Fibroblast of skin of left quadriceps (primary cell): ENCODE data around the gene TTC23.

Experiments
- DNase-seq, 2 experiments: peaks; one replicate each; pipeline ENCODE4 v3.0.0-alpha.2; 2013; ENCODE audit warnings: low read depth in 2 of 2

Gene TTC23

GRCh38 chr15:99249270-99249841 is at the start of gene TTC23:
Gene TTC23 (minus strand): TSS chr15:99249581. CDS start chr15:99228712, 20,869 bp downstream.
- DNase-seq, result peak; percentile 80 to 82

- no peak for DNase-seq
These were observed 47.0 kb upstream of the TTC23 start for GRCh38 chr15:99296386-99296785.

GRCh38 chr15:99295840-99296239 is 46.5 kb upstream of the TTC23 start:
- no peak for DNase-seq

GRCh38 chr15:99291643-99292042 is 42.3 kb upstream of the TTC23 start:
- DNase-seq, result no peak

- DNase-seq, result no peak
These were observed 34.3 kb upstream of the TTC23 start for GRCh38 chr15:99283717-99284116.

GRCh38 chr15:99282586-99282985 is 33.2 kb upstream of the TTC23 start:
- DNase-seq, result no peak

GRCh38 chr15:99282121-99282520 is 32.7 kb upstream of the TTC23 start:
- DNase-seq, result no peak

- DNase-seq, result no peak
These were observed 30.4 kb upstream of the TTC23 start for GRCh38 chr15:99279827-99280226.

GRCh38 chr15:99279290-99279689 is 29.9 kb upstream of the TTC23 start:
- DNase-seq, result no peak

GRCh38 chr15:99275525-99276128 is 26.2 kb upstream of the TTC23 start:
- DNase-seq, result no peak

- DNase-seq, result no peak
These were observed 25.7 kb upstream of the TTC23 start for GRCh38 chr15:99275061-99275460.

GRCh38 chr15:99273801-99274200 is 24.4 kb upstream of the TTC23 start:
- DNase-seq, result no peak

GRCh38 chr15:99268431-99268830 is 19.1 kb upstream of the TTC23 start:
- no peak for DNase-seq

GRCh38 chr15:99267957-99268356 is 18.6 kb upstream of the TTC23 start:
- DNase-seq, result no peak

GRCh38 chr15:99265541-99266070 is 16.2 kb upstream of the TTC23 start:
- no peak for DNase-seq

GRCh38 chr15:99264125-99264524 is 14.7 kb upstream of the TTC23 start:
- no peak for DNase-seq

GRCh38 chr15:99257107-99257750 is 7.8 kb upstream of the TTC23 start:
- no peak for DNase-seq

GRCh38 chr15:99253381-99254090 is 4.2 kb upstream of the TTC23 start:
- peak; percentile 19 to 24 for DNase-seq

GRCh38 chr15:99252326-99252725 is 2.9 kb upstream of the TTC23 start:
- no peak for DNase-seq

GRCh38 chr15:99250857-99251841 is 1.8 kb upstream of the TTC23 start, which contains the start of gene LRRC28:
Gene LRRC28 (plus strand): TSS chr15:99251481. CDS start chr15:99255958, 4,477 bp downstream.
- peak; percentile 98 to 99 for DNase-seq

GRCh38 chr15:99250494-99250856 is 1.1 kb upstream of the TTC23 start:
- DNase-seq, result no peak
